ENCODE results near the gene SVBP. TPM values are rescaled to one million over a fixed set of nuclear protein-coding genes. Genes with fewer than 3 reads are reported as not detected.
A peak's percentile ranks its signal among the peaks of the same experiment; 100 is the strongest.

Gene SVBP
- total RNA-seq, 2 donors from 2014 or later: 10.2 to 20.9 TPM

GRCh38 chr1:42845866-42846256 lies 28.7 kb upstream of the SVBP start:
- peaks cover 7% of the 10 kb centered on the region for H3K36me3 ChIP-seq
- H3K9me3 ChIP-seq: no peaks in the 10 kb centered on the region
- H3K4me1 ChIP-seq (ENCODE audit: control insufficient read depth in 1 of 2, low read depth in 2 of 2): peaks cover 7 to 11% of the 10 kb centered on the region in 2 donors
- DNase-seq (ENCODE audit: low spot score) (no peak), ATAC-seq (ENCODE audit: insufficient number of reproducible peaks, low FRiP score, low read depth) (no peak)
- peak overlapping the region; percentile 96 for H3K4me3 ChIP-seq
- no peak overlapping the region for H3K27ac ChIP-seq
- TF ChIP-seq CTCF (IDR thresholded peaks at IDR 0.05): no peak
- H3K27me3 ChIP-seq (replicated peaks; ENCODE audit: insufficient read depth): no peaks in the 10 kb centered on the region

- Histone ChIP-seq H3K9me3 (no peaks in the 10 kb centered on the region), H3K4me3 (no peak overlapping the region), H3K4me1 (ENCODE audit: control insufficient read depth in 1 of 2, low read depth in 2 of 2) (peaks cover 7 to 11% of the 10 kb centered on the region in 2 donors), H3K27me3 (replicated peaks; ENCODE audit: insufficient read depth) (no peaks in the 10 kb centered on the region), H3K36me3 (peaks cover under 1% of the 10 kb centered on the region), H3K27ac (no peak overlapping the region)
- TF ChIP-seq CTCF (IDR thresholded peaks at IDR 0.05): no peak
- ATAC-seq (ENCODE audit: insufficient number of reproducible peaks, low FRiP score, low read depth) (no peak), DNase-seq (ENCODE audit: low spot score) (no peak)
Measured at GRCh38 chr1:42845193-42845592, 28.0 kb upstream of the SVBP start.

GRCh38 chr1:42844592-42845140 lies 27.5 kb upstream of the SVBP start:
- Histone ChIP-seq H3K36me3 (no peaks in the 10 kb centered on the region), H3K27ac (no peak overlapping the region), H3K4me1 (ENCODE audit: control insufficient read depth in 1 of 2, low read depth in 2 of 2) (peaks cover 7 to 11% of the 10 kb centered on the region in 2 donors), H3K4me3 (no peak overlapping the region), H3K27me3 (replicated peaks; ENCODE audit: insufficient read depth) (no peaks in the 10 kb centered on the region), H3K9me3 (no peaks in the 10 kb centered on the region)
- TF ChIP-seq CTCF (IDR thresholded peaks at IDR 0.05): no peak
- no peak for ATAC-seq (ENCODE audit: insufficient number of reproducible peaks, low FRiP score, low read depth)
- no peak for DNase-seq (ENCODE audit: low spot score)

GRCh38 chr1:42841440-42842147 lies 24.4 kb upstream of the SVBP start:
- DNase-seq (ENCODE audit: low spot score): no peak
- Histone ChIP-seq H3K27ac (no peak overlapping the region), H3K4me3 (no peak overlapping the region), H3K4me1 (ENCODE audit: control insufficient read depth in 1 of 2, low read depth in 2 of 2) (peaks cover 0 to 3% of the 10 kb centered on the region in 2 donors), H3K36me3 (no peaks in the 10 kb centered on the region), H3K9me3 (no peaks in the 10 kb centered on the region), H3K27me3 (replicated peaks; ENCODE audit: insufficient read depth) (no peaks in the 10 kb centered on the region)
- TF ChIP-seq CTCF (IDR thresholded peaks at IDR 0.05): no peak
- ATAC-seq (ENCODE audit: insufficient number of reproducible peaks, low FRiP score, low read depth): no peak

- no peaks in the 10 kb centered on the region for H3K9me3 ChIP-seq
- no peak overlapping the region for H3K4me3 ChIP-seq
- H3K27me3 ChIP-seq (replicated peaks; ENCODE audit: insufficient read depth): no peaks in the 10 kb centered on the region
- ATAC-seq (ENCODE audit: insufficient number of reproducible peaks, low FRiP score, low read depth) (no peak), DNase-seq (ENCODE audit: low spot score) (no peak)
- TF ChIP-seq CTCF (IDR thresholded peaks at IDR 0.05): no peak
- peaks cover 0 to 3% of the 10 kb centered on the region in 2 donors for H3K4me1 ChIP-seq (ENCODE audit: control insufficient read depth in 1 of 2, low read depth in 2 of 2)
- no peaks in the 10 kb centered on the region for H3K36me3 ChIP-seq
- H3K27ac ChIP-seq: no peak overlapping the region
Measured at GRCh38 chr1:42841010-42841409, 23.8 kb upstream of the SVBP start.

Measured in thoracic aorta (tissue), 2 donors.